Brain microvascular endothelial cell (primary cell): ENCODE measurements around the gene DLG2.
"Not testable (repeated sequence)": the region's sequence is repeated elsewhere in the genome, so short reads cannot be mapped to it uniquely, and the experiment has no call there.

Source experiments
- DNase-seq: peaks from one replicate; pipeline ENCODE4 v3.0.0-alpha.2; 2020
- H3K27ac ChIP-seq: fragments of 250-450 bp; sonication (Bioruptor Pico); 2 replicates; pipeline ENCODE4 v1.5.1; 2020; ENCODE audit warnings: mild to moderate bottlenecking, moderate library complexity
- H3K27me3 ChIP-seq: fragments of 250-450 bp; sonication (Bioruptor Pico); replicated peaks from 2 replicates; pipeline ENCODE4 v1.5.1; 2020; ENCODE audit warnings: mild to moderate bottlenecking
- H3K36me3 ChIP-seq: fragments of 250-450 bp; sonication (Bioruptor Pico); replicated peaks from 2 replicates; pipeline ENCODE4 v1.5.1; 2020; ENCODE audit warnings: mild to moderate bottlenecking
- H3K4me3 ChIP-seq: 2 replicates; pipeline ENCODE4 v1.5.1; 2011; ENCODE audit warnings: low read depth, mild to moderate bottlenecking, control low read depth, low read length, moderate library complexity
- CTCF ChIP-seq: IDR thresholded peaks from 2 replicates; pipeline ENCODE4 v1.5.1; 2011; ENCODE audit warnings: low read depth, mild to moderate bottlenecking, moderate library complexity, low read length, control low read depth, inconsistent platforms; ENCODE audit errors: missing control alignments
- in situ Hi-C: cut with HindIII; loops from 2 replicates; pipeline ENCODE4 v1.10.0; 2017; ENCODE audit warnings: low sequenced_read_pairs, low pct_ligation_motif_present

Gene DLG2

DNA sequence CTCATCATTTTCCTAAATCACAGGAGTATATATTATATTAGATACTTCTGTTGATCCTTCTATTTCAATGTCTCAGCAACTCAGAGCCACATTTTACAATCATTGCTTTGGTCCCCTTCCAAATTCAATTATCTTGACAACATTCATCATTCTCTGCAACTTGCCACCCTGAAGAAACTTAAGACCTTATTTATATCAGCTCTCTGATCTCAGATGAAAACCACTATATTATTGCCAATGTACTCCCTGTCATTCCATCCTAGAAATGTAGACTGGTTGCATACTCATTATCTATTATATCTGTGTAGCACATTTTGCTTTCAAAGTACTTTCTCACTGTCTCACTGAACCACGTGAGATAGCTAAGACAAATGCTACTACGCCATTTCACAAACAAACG is 379.3 kb downstream of the DLG2 start:
- H3K27ac ChIP-seq = no peak overlapping the region
- in situ Hi-C loops = no loop called here
- no peak for DNase-seq
- no peak overlapping the region for H3K4me3 ChIP-seq
- no peaks in the 10 kb centered on the region for H3K36me3 ChIP-seq
- no peak for TF ChIP-seq CTCF
- H3K27me3 ChIP-seq = no peaks in the 10 kb centered on the region

DNA sequence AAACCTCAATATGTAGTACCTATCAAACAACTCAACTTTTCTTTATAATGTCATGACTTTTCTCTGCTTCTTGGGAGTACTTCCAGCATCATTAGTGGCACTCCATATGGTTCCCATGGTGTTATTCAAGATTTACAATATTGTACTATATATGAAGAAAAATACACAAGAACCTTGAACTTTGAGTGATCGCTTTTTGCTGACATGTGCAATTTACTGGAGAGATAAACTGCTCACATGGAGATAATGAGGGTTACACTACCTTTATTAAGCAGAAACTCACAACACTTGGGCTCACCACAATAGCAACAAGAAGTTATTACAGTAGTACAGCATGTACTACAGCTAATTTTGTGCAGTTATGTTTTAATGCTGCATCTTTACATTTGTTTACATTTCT is 388.2 kb downstream of the DLG2 start:
- H3K27me3 ChIP-seq = no peaks in the 10 kb centered on the region
- in situ Hi-C loops = no loop called here
- no peak for TF ChIP-seq CTCF

DNA sequence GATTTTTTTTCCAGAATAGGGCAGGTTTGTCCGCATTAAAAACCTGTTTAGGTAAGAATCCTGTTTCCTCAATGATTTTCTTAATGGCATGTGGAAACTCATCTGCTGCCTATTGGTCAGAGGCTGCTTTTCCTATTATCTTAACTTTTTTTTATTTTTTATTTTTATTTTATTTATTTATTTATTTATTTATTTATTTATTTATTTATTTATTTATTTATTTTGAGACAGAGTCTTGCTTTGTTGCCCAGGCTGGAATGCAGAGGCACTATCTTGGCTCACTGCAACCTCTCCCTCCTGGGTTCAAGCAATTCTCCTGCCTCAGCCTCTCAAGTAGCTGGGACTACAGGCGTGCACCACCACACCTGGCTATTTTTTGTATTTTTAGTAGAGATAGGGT is 389.1 kb downstream of the DLG2 start:
- H3K36me3 ChIP-seq, H3K27me3 ChIP-seq, H3K4me3 ChIP-seq, H3K27ac ChIP-seq, DNase-seq, in situ Hi-C loops: not testable (repeated sequence)

More for the DNA sequence above, 388.2 kb downstream of the DLG2 start:
- no peak overlapping the region for H3K27ac ChIP-seq
- no peak for DNase-seq
- no peak overlapping the region for H3K4me3 ChIP-seq
- no peaks in the 10 kb centered on the region for H3K36me3 ChIP-seq

DNA sequence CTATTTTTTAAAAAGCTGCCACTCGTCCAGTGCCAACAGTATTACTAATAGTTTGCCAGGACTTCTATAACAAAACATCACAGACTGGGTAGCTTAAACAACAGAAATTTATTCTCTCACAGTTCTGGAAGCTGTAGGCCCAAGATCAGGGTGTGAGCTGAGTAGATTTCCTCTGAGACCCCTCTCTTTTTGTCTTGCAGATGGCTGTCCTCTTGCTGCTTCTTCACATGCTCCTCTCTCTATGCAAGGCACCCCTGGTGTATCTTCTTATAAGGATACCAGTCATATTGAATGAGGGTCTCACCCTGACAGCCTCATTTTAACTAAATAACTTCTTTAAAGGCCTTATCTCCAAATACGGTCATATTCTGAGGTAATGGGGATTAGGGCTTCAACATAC is 390.9 kb downstream of the DLG2 start:
- no peak for DNase-seq
- H3K36me3 ChIP-seq = no peaks in the 10 kb centered on the region
- no peaks in the 10 kb centered on the region for H3K27me3 ChIP-seq
- H3K27ac ChIP-seq = no peak overlapping the region
- in situ Hi-C loops = no loop called here
- no peak for TF ChIP-seq CTCF
- H3K4me3 ChIP-seq = no peak overlapping the region

GRCh38 chr11:85232559-85232958 is 394.6 kb downstream of the DLG2 start:
- in situ Hi-C loops = no loop called here
- no peak overlapping the region for H3K27ac ChIP-seq
- no peak for TF ChIP-seq CTCF

GRCh38 chr11:85231588-85231987 is 395.6 kb downstream of the DLG2 start:
- in situ Hi-C loops = no loop called here
- H3K4me3 ChIP-seq = no peak overlapping the region
- H3K36me3 ChIP-seq = no peaks in the 10 kb centered on the region
- no peak for TF ChIP-seq CTCF
- no peak overlapping the region for H3K27ac ChIP-seq
- H3K27me3 ChIP-seq = no peaks in the 10 kb centered on the region
- DNase-seq = no peak

More at GRCh38 chr11:85232559-85232958, 394.6 kb downstream of the DLG2 start:
- Histone ChIP-seq H3K36me3 (no peaks in the 10 kb centered on the region), H3K27me3 (no peaks in the 10 kb centered on the region), H3K4me3 (no peak overlapping the region)
- DNase-seq = no peak

- H3K4me3 ChIP-seq, H3K27me3 ChIP-seq, DNase-seq, H3K27ac ChIP-seq, H3K36me3 ChIP-seq, in situ Hi-C loops: not testable (repeated sequence)
These were observed 397.4 kb downstream of the DLG2 start for GRCh38 chr11:85229723-85230122.
